CD4-positive, alpha-beta T cell treated with Interleukin-6 at 100 ng/mL for 8 hours (primary cell): ENCODE results near the gene HACL1.

Source experiments
- DNase-seq: peaks from one replicate; pipeline ENCODE4 v3.0.0-alpha.2; 2020; ENCODE audit warnings: mixed read lengths, low spot score

HACL1 gene

GRCh38 chr3:15523660-15524417, 77.5 kb downstream of the HACL1 start:
- no peak for DNase-seq

- no peak for DNase-seq
Observed at GRCh38 chr3:15522016-15522415, 79.4 kb downstream of the HACL1 start.

- DNase-seq: no peak
Observed at GRCh38 chr3:15521573-15521965, 79.8 kb downstream of the HACL1 start, which contains the start of gene COLQ. TSS of gene COLQ (minus strand) at chr3:15521706. CDS start at chr3:15521625, 81 bp downstream.

- DNase-seq: no peak
Observed at GRCh38 chr3:15520804-15521572, 80.4 kb downstream of the HACL1 start.

GRCh38 chr3:15520185-15520584, 81.2 kb downstream of the HACL1 start:
- DNase-seq: no peak

GRCh38 chr3:15519096-15519495, 82.3 kb downstream of the HACL1 start:
- no peak for DNase-seq

- DNase-seq: no peak
Observed at GRCh38 chr3:15514663-15515340, 86.6 kb downstream of the HACL1 start.

GRCh38 chr3:15513810-15514662, 87.3 kb downstream of the HACL1 start:
- no peak for DNase-seq

GRCh38 chr3:15513116-15513515, 88.3 kb downstream of the HACL1 start:
- no peak for DNase-seq

- DNase-seq: no peak
Observed at GRCh38 chr3:15512166-15512565, 89.2 kb downstream of the HACL1 start.

- no peak for DNase-seq
Observed at GRCh38 chr3:15511156-15511555, 90.2 kb downstream of the HACL1 start.
